PC-9 (cell line): ENCODE data around the gene MPND. TPM values are rescaled to one million over a fixed set of nuclear protein-coding genes. Genes with fewer than 3 reads are reported as not detected.

ENCODE experiments used
- BruUV-seq: library from RNA; stranded (reverse); fragments of 400-500 nt; replicated peaks from 2 replicates; lab custom pipeline; 2021; lab: Mats Ljungman, UMichigan
- CTCF ChIA-PET: fragments of 300-600 bp; sonication (Branson Sonifier 250); formaldehyde crosslinking; loops from one replicate; lab custom pipeline; 2022; ENCODE audit warnings: antibody characterized with exemption; lab: Charles Lee
- POLR2A ChIA-PET: fragments of 300-600 bp; sonication (Branson Sonifier 250); formaldehyde crosslinking; loops from one replicate; lab custom pipeline; 2022; ENCODE audit warnings: antibody characterized with exemption; ENCODE audit not compliant: unreplicated experiment; lab: Charles Lee
- DNase-seq, 2 experiments: peaks; one replicate each; pipeline versions ENCODE4 v3.0.0 to v3.0.0-alpha.2; 2015 to 2022; ENCODE audit warnings: mixed read lengths in 1 of 2
- H2AFZ ChIP-seq: fragments of 200-600 bp; sonication (generic); 2 replicates; pipeline ENCODE4 v1.8.1; 2017; ENCODE audit warnings: antibody characterized with exemption
- H3F3A ChIP-seq: fragments of 200-600 bp; sonication (generic); 2 replicates; pipeline ENCODE4 v1.8.1; 2017; ENCODE audit warnings: antibody characterized with exemption, mild to moderate bottlenecking, low read depth; ENCODE audit not compliant: insufficient read depth
- H3K27ac ChIP-seq: fragments of 200-600 bp; sonication (generic); 2 replicates; pipeline ENCODE4 v1.6.1; 2016; ENCODE audit warnings: mixed run types
- H3K27me3 ChIP-seq: fragments of 200-600 bp; sonication (generic); 2 replicates; pipeline ENCODE4 v1.6.1; 2016; ENCODE audit warnings: low read depth, mixed run types; ENCODE audit not compliant: insufficient read depth
- H3K36me3 ChIP-seq: fragments of 200-600 bp; sonication (generic); 2 replicates; pipeline ENCODE4 v1.6.1; 2016; ENCODE audit warnings: low read depth, mixed run types
- H3K4me1 ChIP-seq: fragments of 200-600 bp; sonication (generic); replicated peaks from 2 replicates; pipeline ENCODE4 v1.6.1; 2016; ENCODE audit warnings: mixed run types; ENCODE audit not compliant: insufficient read depth
- H3K4me2 ChIP-seq: fragments of 200-600 bp; sonication (generic); 2 replicates; pipeline ENCODE4 v1.6.1; 2017; ENCODE audit warnings: mixed run types
- H3K4me3 ChIP-seq: fragments of 200-600 bp; sonication (generic); 2 replicates; pipeline ENCODE4 v1.6.1; 2016; ENCODE audit warnings: mixed run types
- H3K79me2 ChIP-seq: fragments of 200-600 bp; sonication (generic); 2 replicates; pipeline ENCODE4 v1.6.1; 2017; ENCODE audit warnings: low read depth, mixed run types
- H3K9me2 ChIP-seq: fragments of 200-600 bp; sonication (generic); 2 replicates; pipeline ENCODE4 v1.8.1; 2017; ENCODE audit warnings: mild to moderate bottlenecking; ENCODE audit not compliant: insufficient read depth
- H3K9me3 ChIP-seq: fragments of 200-600 bp; sonication (generic); 2 replicates; pipeline ENCODE4 v1.8.1; 2016; ENCODE audit warnings: low read depth; ENCODE audit not compliant: insufficient read depth
- H4K20me1 ChIP-seq: fragments of 200-600 bp; sonication (generic); 2 replicates; pipeline ENCODE4 v1.8.1; 2017; ENCODE audit not compliant: insufficient read depth
- EZH2 ChIP-seq: fragments of 200-600 bp; sonication (generic); IDR thresholded peaks from 2 replicates; pipeline ENCODE4 v1.8.0; 2017; ENCODE audit warnings: antibody characterized with exemption, low read depth
- intact Hi-C: fragments of 100-400 bp; cut with micrococcal nuclease; formaldehyde crosslinking; loops from one replicate; pipeline ENCODE4 v1.10.0; 2022; ENCODE audit not compliant: unreplicated experiment
- total RNA-seq: library from RNA; stranded (reverse); gene quantifications from 2 replicates; pipeline ENCODE4 v1.2.3, GENCODE V29; 2021
- TF ChIP-seq, protein P1 (sequence below): fragments of 200-600 bp; sonication (generic); conservative IDR thresholded peaks from 2 replicates; pipeline ENCODE4 v1.6.1; 2017; ENCODE audit warnings: mixed run types, antibody characterized with exemption, mild to moderate bottlenecking, moderate library complexity

MPND gene
- total RNA-seq, 1 experiment from 2014 or later: 12.6 TPM

DNA sequence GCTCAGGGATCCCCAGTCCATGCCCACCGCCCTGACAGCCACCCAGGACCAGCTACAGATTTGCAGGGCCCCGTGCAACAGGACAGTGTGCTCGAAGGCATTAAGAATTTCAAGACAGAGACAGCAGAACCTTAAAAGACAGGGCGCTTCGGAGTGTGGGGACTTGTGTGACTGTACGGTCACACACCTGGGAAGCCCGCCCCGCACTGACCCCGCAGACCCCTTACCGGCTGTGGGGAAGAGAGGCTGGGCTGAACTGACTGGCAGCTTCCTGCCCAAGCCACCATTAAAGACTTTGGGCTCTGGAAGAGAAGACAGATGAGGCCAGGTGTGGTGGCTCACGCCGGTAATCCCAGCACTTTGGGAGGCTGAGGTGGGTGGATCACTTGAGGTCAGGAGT is 19.1 kb upstream of the MPND start:
- Histone ChIP-seq H4K20me1 (no peaks in the 10 kb centered on the region), H3K4me2 (no peak overlapping the region), H3F3A (no peaks in the 10 kb centered on the region), H3K9me3 (no peaks in the 10 kb centered on the region), H3K4me3 (no peak overlapping the region), H3K79me2 (no peaks in the 10 kb centered on the region), H3K4me1 (no peaks in the 10 kb centered on the region), H3K36me3 (no peaks in the 10 kb centered on the region), H3K9me2 (no peaks in the 10 kb centered on the region), H3K27ac (no peak overlapping the region), H3K27me3 (no peaks in the 10 kb centered on the region), H2AFZ (no peak overlapping the region)
- no TSS peak for BruUV-seq
- DNase-seq: no peak
- intact Hi-C loops: no loop called here
- CTCF ChIA-PET: no interaction called here
- POLR2A ChIA-PET: no interaction called here
- no peak for TF ChIP-seq EZH2
- TF ChIP-seq, protein P1, sequence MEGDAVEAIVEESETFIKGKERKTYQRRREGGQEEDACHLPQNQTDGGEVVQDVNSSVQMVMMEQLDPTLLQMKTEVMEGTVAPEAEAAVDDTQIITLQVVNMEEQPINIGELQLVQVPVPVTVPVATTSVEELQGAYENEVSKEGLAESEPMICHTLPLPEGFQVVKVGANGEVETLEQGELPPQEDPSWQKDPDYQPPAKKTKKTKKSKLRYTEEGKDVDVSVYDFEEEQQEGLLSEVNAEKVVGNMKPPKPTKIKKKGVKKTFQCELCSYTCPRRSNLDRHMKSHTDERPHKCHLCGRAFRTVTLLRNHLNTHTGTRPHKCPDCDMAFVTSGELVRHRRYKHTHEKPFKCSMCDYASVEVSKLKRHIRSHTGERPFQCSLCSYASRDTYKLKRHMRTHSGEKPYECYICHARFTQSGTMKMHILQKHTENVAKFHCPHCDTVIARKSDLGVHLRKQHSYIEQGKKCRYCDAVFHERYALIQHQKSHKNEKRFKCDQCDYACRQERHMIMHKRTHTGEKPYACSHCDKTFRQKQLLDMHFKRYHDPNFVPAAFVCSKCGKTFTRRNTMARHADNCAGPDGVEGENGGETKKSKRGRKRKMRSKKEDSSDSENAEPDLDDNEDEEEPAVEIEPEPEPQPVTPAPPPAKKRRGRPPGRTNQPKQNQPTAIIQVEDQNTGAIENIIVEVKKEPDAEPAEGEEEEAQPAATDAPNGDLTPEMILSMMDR: no peak

DNA sequence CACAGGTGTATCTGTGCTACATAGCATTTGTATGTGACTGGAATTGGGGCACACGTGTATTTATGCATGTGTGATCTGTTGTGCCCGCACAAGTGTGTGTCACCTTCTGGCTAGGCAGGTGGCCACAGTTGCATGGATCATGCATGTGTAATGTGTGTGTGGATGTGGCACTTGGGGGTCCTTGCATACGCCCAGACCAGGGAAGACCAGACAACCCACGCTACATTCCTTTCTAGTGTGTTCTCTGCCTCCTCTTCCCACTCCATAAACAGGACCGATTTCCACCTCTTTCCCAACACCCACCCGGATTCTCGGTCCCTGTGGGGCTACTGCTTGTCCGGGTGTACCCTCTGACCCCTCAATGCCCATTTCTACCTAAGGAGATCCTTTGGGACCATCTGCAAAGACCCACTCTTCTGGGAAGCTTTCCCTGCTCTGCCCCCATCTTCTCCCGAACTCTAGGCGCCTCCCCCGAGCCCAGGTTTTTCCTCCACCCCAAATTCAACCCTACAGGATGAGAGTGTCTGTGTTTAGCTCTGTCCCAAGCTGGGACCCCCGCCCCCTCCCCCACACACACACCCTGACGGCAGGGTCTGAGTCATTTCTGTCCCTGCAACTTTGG is 17.0 kb upstream of the MPND start:
- no peaks in the 10 kb centered on the region for H4K20me1 ChIP-seq
- H3K9me3 ChIP-seq: no peaks in the 10 kb centered on the region
- no peaks in the 10 kb centered on the region for H3K36me3 ChIP-seq
- H3K4me1 ChIP-seq: no peaks in the 10 kb centered on the region
- BruUV-seq: no TSS peak
- H3K27me3 ChIP-seq: no peaks in the 10 kb centered on the region
- POLR2A ChIA-PET: no interaction called here
- H3K9me2 ChIP-seq: no peaks in the 10 kb centered on the region
- H3K4me2 ChIP-seq: no peak overlapping the region
- H3K79me2 ChIP-seq: no peaks in the 10 kb centered on the region
- no peak overlapping the region for H2AFZ ChIP-seq
- intact Hi-C loops: no loop called here
- CTCF ChIA-PET: no interaction called here
- TF ChIP-seq, protein P1: no peak
- TF ChIP-seq EZH2: no peak
- no peak overlapping the region for H3K27ac ChIP-seq
- no peak overlapping the region for H3K4me3 ChIP-seq
- no peak for DNase-seq
- H3F3A ChIP-seq: no peaks in the 10 kb centered on the region

DNA sequence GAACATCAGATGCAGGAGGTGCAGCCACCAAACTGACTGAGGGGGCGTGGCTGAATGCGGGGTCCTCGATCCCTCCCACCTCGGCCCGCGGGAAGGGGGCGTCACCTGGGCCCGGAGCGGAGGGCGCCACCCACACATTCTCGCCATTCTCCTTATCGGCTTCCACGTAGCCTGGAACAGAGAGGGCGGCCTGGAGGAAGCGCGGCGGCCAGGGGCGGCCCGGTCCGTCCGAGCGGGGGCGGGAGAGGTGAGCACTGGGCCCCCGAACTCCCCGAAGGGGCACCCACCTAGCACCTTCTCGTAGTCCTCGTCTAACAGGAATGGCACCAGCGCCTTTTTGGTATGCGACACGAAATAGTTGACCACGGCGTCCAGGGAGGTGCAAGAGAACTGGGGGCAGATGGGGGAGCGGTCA is 16.5 kb upstream of the MPND start:
- Histone ChIP-seq H3K27me3 (no peaks in the 10 kb centered on the region), H3K4me1 (no peaks in the 10 kb centered on the region), H3K27ac (no peak overlapping the region), H3K79me2 (no peaks in the 10 kb centered on the region), H3K4me3 (no peak overlapping the region), H3K9me3 (no peaks in the 10 kb centered on the region), H3K36me3 (no peaks in the 10 kb centered on the region), H3K4me2 (no peak overlapping the region), H4K20me1 (no peaks in the 10 kb centered on the region), H3F3A (no peaks in the 10 kb centered on the region), H2AFZ (no peak overlapping the region), H3K9me2 (no peaks in the 10 kb centered on the region)
- no peak for DNase-seq
- no peak for TF ChIP-seq EZH2
- TF ChIP-seq, protein P1: no peak
- intact Hi-C loops: no loop called here
- POLR2A ChIA-PET: no interaction called here
- no TSS peak for BruUV-seq
- CTCF ChIA-PET: no interaction called here
